M059J (cell line): Measurements from ENCODE around the gene TMEM202. TPM values are rescaled to one million over a fixed set of nuclear protein-coding genes. Genes with fewer than 3 reads are reported as not detected.
"Not testable (repeated sequence)": the region's sequence is repeated elsewhere in the genome, so short reads cannot be mapped to it uniquely, and the experiment has no call there.

Experiments
- DNase-seq: peaks from one replicate; pipeline ENCODE4 v3.0.0-alpha.2; 2012; ENCODE audit warnings: low read depth
- total RNA-seq: library from RNA; depleted of rRNA; stranded (reverse); fragments of >200 nt; shearing (Covaris generic); gene quantifications from 2 replicates; pipeline ENCODE4 v1.2.3, GENCODE V29; 2014; rRNA removed

Gene TMEM202
- not detected in 2 replicates for total RNA-seq

- DNase-seq = no peak
These were observed at the start of gene TMEM202 for GRCh38 chr15:72397796-72398588. TMEM202 (plus strand) TSS chr15:72398305; CDS start chr15:72398327, 22 bp downstream.

GRCh38 chr15:72353266-72353665, 44.8 kb upstream of the TMEM202 start:
- DNase-seq = peak; percentile 49

GRCh38 chr15:72354496-72354895, 43.6 kb upstream of the TMEM202 start:
- DNase-seq = no peak

GRCh38 chr15:72358121-72358520, 40.0 kb upstream of the TMEM202 start:
- no peak for DNase-seq

GRCh38 chr15:72358650-72359171, 39.4 kb upstream of the TMEM202 start:
- DNase-seq = peak; percentile 65

- no peak for DNase-seq
These were observed 36.9 kb upstream of the TMEM202 start for GRCh38 chr15:72361176-72361575.

- no peak for DNase-seq
These were observed 32.3 kb upstream of the TMEM202 start for GRCh38 chr15:72365844-72366243.

GRCh38 chr15:72368325-72368724, 29.8 kb upstream of the TMEM202 start:
- no peak for DNase-seq

- no peak for DNase-seq
These were observed 29.2 kb upstream of the TMEM202 start for GRCh38 chr15:72368899-72369298.

GRCh38 chr15:72369964-72370363, 28.1 kb upstream of the TMEM202 start:
- DNase-seq = no peak

GRCh38 chr15:72372361-72372760, 25.7 kb upstream of the TMEM202 start:
- no peak for DNase-seq

- DNase-seq = no peak
These were observed 22.6 kb upstream of the TMEM202 start for GRCh38 chr15:72375501-72375845.

GRCh38 chr15:72375846-72376581, 22.1 kb upstream of the TMEM202 start, which contains the start of gene HEXA:
HEXA (minus strand) TSS chr15:72376014; CDS start chr15:72375972, 42 bp downstream.
- peak; percentile 91 for DNase-seq

- no peak for DNase-seq
These were observed 20.8 kb upstream of the TMEM202 start for GRCh38 chr15:72377331-72377730.

- DNase-seq = not testable (repeated sequence)
These were observed 19.0 kb upstream of the TMEM202 start for GRCh38 chr15:72379106-72379505.

GRCh38 chr15:72379856-72380430, 18.2 kb upstream of the TMEM202 start:
- DNase-seq = no peak

GRCh38 chr15:72380743-72381142, 17.4 kb upstream of the TMEM202 start:
- DNase-seq = no peak

GRCh38 chr15:72382146-72382545, 16.0 kb upstream of the TMEM202 start:
- peak; percentile 10 for DNase-seq

GRCh38 chr15:72387741-72388140, 10.4 kb upstream of the TMEM202 start:
- no peak for DNase-seq

- DNase-seq = no peak
These were observed 8.9 kb upstream of the TMEM202 start for GRCh38 chr15:72389231-72389630.

- DNase-seq = not testable (repeated sequence)
These were observed 1.8 kb upstream of the TMEM202 start for GRCh38 chr15:72396331-72396730.

GRCh38 chr15:72398648-72399047, 543 bp downstream of the TMEM202 start:
- DNase-seq = no peak
